ENCODE results near the gene BRICD5. TPM values are rescaled to one million over a fixed set of nuclear protein-coding genes. Genes with fewer than 3 reads are reported as not detected.

BRICD5 gene
- total RNA-seq, 4 donors from 2014 or later, result 3.8 to 44.6 (median 12.0) TPM

GRCh38 chr16:2184962-2185361 lies 25.7 kb downstream of the BRICD5 start:
- TF ChIP-seq POLR2A (IDR thresholded peaks at IDR 0.05) (no peak), CTCF (IDR thresholded peaks at IDR 0.05) (no peak)
- no peak overlapping the region for H3K4me3 ChIP-seq (replicated peaks in 1 of 3)
- WGBS, 2 donors, result 90 to 94% methylated on average over 2 to 20 of the region's 20 CpGs
- H3K27me3 ChIP-seq, result no peaks in the 10 kb centered on the region
- no peak for DNase-seq
- H3K36me3 ChIP-seq, result no peaks in the 10 kb centered on the region
- H3K9me3 ChIP-seq, result no peaks in the 10 kb centered on the region
- no peaks in the 10 kb centered on the region for H3K4me1 ChIP-seq
- no peak overlapping the region for H3K27ac ChIP-seq
- intact Hi-C loops (cut with DNase I), result no loop called here

DNA sequence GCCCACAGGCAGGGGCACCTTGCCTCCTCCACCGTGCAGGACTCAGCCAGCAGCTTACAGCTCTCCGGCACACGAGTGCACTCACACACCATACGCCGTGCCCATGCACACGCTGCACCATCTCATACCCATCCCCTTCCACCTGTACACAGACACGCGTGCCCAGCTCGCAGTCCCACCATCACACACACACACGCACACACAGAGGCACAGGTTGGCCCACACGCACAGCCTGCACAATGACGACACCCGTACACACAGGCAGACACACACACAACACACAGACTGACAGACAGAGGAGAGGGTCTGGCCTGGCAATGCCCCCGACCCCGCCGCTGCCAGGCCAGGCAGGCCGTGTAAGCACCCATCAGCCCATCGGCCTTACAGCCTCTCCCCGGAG lies 26.3 kb downstream of the BRICD5 start:
- Histone ChIP-seq H3K27ac (no peak overlapping the region), H3K36me3 (no peaks in the 10 kb centered on the region), H3K4me3 (replicated peaks in 1 of 3) (no peak overlapping the region), H3K27me3 (no peaks in the 10 kb centered on the region), H3K9me3 (no peaks in the 10 kb centered on the region), H3K4me1 (no peaks in the 10 kb centered on the region)
- no peak for DNase-seq
- TF ChIP-seq CTCF (IDR thresholded peaks at IDR 0.05), result no peak
- TF ChIP-seq POLR2A (IDR thresholded peaks at IDR 0.05), result no peak
- WGBS, 2 donors, result 91 to 92% methylated on average over 13 to 15 of the region's 19 CpGs
- intact Hi-C loops (cut with DNase I), result no loop called here

DNA sequence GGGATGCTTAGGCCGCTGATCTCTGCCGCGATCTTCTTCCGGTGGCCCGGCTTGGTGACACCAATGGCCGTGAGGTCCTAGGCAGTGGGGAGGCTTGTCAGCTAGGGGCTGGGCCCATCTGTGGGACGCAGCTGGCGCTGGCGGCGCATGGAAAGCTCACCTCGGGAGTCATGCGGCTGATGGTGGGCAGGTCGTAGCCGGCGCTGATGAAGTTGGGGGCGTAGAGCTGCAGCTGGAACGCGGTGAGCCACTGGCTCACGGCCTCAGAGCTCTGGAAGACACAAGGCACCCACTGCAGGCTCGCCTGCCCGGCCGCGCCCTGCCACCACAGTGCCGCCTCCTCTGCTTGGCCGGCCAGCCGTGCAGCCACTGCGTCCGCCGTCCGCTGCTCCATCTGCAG lies 27.0 kb downstream of the BRICD5 start:
- WGBS, 2 donors, result 91 to 92% methylated on average over 5 to 24 of the region's 30 CpGs
- DNase-seq, result no peak
- intact Hi-C loops (cut with DNase I), result no loop called here

DNA sequence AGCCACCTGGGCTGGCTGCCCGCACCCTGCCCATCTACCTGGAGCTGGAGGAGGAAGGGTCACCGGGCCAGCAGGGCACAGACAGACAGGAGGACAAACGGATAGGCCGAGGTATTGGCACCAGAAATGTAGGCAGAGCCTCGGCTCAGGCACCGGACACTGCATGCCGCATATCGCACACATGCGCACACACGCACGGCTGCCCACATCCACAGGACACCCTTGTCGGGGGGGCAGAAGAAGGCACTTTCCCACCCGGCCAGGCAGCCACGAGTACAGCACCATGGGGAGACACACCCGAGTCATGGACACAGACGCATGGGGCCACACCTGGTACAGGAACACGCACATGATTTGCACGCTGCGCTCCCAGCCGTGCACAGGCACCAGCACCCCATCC lies 28.7 kb downstream of the BRICD5 start:
- no peaks in the 10 kb centered on the region for H3K9me3 ChIP-seq
- DNase-seq, result no peak
- H3K36me3 ChIP-seq, result peaks cover 0 to 9% of the 10 kb centered on the region in 2 donors
- intact Hi-C loops (cut with DNase I), result no loop called here
- H3K4me3 ChIP-seq (replicated peaks in 1 of 3), result no peak overlapping the region
- TF ChIP-seq POLR2A (IDR thresholded peaks at IDR 0.05), result no peak
- TF ChIP-seq CTCF (IDR thresholded peaks at IDR 0.05), result no peak
- no peaks in the 10 kb centered on the region for H3K4me1 ChIP-seq
- H3K27ac ChIP-seq, result no peak overlapping the region
- 94 to 95% methylated on average over 16 to 19 of the region's 20 CpGs for WGBS, 2 donors
- no peaks in the 10 kb centered on the region for H3K27me3 ChIP-seq

More for the DNA sequence above, 27.0 kb downstream of the BRICD5 start:
- Histone ChIP-seq H3K4me3 (replicated peaks in 1 of 3) (no peak overlapping the region), H3K9me3 (no peaks in the 10 kb centered on the region), H3K27me3 (no peaks in the 10 kb centered on the region), H3K27ac (no peak overlapping the region), H3K36me3 (no peaks in the 10 kb centered on the region), H3K4me1 (no peaks in the 10 kb centered on the region)
- TF ChIP-seq CTCF (IDR thresholded peaks at IDR 0.05) (no peak), POLR2A (IDR thresholded peaks at IDR 0.05) (no peak)

DNA sequence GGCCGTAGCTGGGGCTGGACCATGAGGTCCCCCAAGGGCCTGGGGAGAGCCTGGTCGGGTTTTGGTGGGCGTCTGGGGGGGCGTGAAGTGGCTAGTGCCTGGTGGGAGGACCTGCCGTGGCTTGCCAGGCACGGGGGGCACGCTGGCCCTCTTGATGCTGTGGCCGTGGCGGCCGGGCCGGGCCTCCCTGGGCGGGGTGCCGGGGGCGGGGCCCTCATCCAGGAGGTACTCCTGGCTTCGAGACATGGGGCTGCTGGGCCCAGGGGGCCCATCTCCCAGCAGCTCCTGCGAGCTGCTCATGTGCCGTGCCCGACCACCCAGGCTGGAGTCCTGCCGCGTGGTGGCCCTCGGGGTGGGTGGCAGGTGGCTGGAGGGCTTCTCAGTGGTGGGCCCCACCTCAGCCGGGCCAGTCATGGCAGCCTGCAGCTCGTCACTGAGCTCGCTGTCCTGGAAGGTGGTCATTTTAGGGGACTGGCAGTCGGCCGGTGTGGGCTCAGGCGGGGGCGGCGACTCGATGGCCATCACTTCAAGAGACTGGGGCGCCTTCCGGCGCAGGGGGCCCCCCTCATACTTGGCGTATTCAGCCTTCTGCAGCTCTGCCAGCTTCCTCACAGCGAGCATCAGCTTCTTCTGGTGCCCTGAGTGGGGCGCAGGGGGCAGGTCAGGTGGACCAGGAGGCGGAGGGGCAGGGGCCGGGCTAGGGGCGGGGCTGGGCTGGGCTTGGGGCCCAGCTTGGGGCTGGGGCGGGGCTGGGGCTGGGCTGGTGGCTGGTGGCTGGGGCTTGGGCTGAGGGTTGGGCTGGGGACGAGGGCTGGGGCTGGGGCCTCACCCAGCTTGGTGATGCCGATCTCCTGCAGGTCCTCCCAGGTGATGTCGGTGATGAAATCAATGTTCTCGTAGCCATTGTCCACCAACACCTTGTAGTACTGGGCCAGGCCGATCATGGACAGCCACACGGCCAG lies 29.4 kb downstream of the BRICD5 start:
- TF ChIP-seq CTCF (IDR thresholded peaks at IDR 0.05) (no peak), POLR2A (IDR thresholded peaks at IDR 0.05) (no peak)
- WGBS, 2 donors, result 89 to 93% methylated on average over 21 to 28 of the region's 46 CpGs
- Histone ChIP-seq H3K36me3 (peaks cover 2 to 12% of the 10 kb centered on the region in 2 donors), H3K4me1 (no peaks in the 10 kb centered on the region), H3K27ac (no peak overlapping the region), H3K4me3 (replicated peaks in 1 of 3) (no peak overlapping the region), H3K9me3 (no peaks in the 10 kb centered on the region), H3K27me3 (no peaks in the 10 kb centered on the region)
- DNase-seq, result no peak
- intact Hi-C loops (cut with DNase I), result no loop called here

Measured in thyroid gland (tissue), 4 donors.